H9 (cell line): ENCODE data around the gene CCDC122. TPM values are rescaled to one million over a fixed set of nuclear protein-coding genes. Genes with fewer than 3 reads are reported as not detected.

Source experiments
- DNase-seq: peaks from one replicate; pipeline ENCODE4 v3.0.0-alpha.2; 2017
- H2AFZ ChIP-seq: one replicate; pipeline ENCODE4 v1.6.1; 2013; ENCODE audit warnings: mild to moderate bottlenecking, low read length, control low read depth, moderate library complexity
- H2AK5ac ChIP-seq: 2 replicates; pipeline ENCODE4 v1.6.1; 2013; ENCODE audit warnings: low read length, control low read depth, mixed read lengths; ENCODE audit not compliant: insufficient read length
- H2BK120ac ChIP-seq: one replicate; pipeline ENCODE4 v1.6.1; 2013; ENCODE audit warnings: low read depth, mild to moderate bottlenecking, low read length, control low read depth, inconsistent platforms; ENCODE audit not compliant: poor library complexity, severe bottlenecking
- H2BK12ac ChIP-seq: 2 replicates; pipeline ENCODE4 v1.6.1; 2013; ENCODE audit warnings: low read length, control low read depth, mixed read lengths, low read depth; ENCODE audit not compliant: insufficient read length
- H2BK15ac ChIP-seq: 2 replicates; pipeline ENCODE4 v1.6.1; 2013; ENCODE audit warnings: low read depth, low read length, control low read depth
- H2BK20ac ChIP-seq: one replicate; pipeline ENCODE4 v1.6.1; 2013; ENCODE audit warnings: low read depth, mild to moderate bottlenecking, low read length, control low read depth, inconsistent platforms; ENCODE audit not compliant: poor library complexity, severe bottlenecking
- H2BK5ac ChIP-seq: 2 replicates; pipeline ENCODE4 v1.6.1; 2013; ENCODE audit warnings: low read length, control low read depth, mixed read lengths; ENCODE audit not compliant: insufficient read length
- H3K14ac ChIP-seq: 2 replicates; pipeline ENCODE4 v1.6.1; 2013; ENCODE audit warnings: low read length, control low read depth; ENCODE audit not compliant: insufficient read depth
- H3K18ac ChIP-seq: 2 replicates; pipeline ENCODE4 v1.6.1; 2013; ENCODE audit warnings: low read depth, mild to moderate bottlenecking, mixed read lengths, low read length, control low read depth; ENCODE audit not compliant: insufficient read length
- H3K23ac ChIP-seq: 2 replicates; pipeline ENCODE4 v1.6.1; 2013; ENCODE audit warnings: low read length, control low read depth, mixed read lengths, low read depth; ENCODE audit not compliant: insufficient read length
- H3K23me2 ChIP-seq: 2 replicates; pipeline ENCODE4 v1.6.1; 2013; ENCODE audit warnings: low read depth, mild to moderate bottlenecking, mixed read lengths, low read length, control low read depth; ENCODE audit not compliant: insufficient read length, poor library complexity, severe bottlenecking
- H3K27ac ChIP-seq: 2 replicates; pipeline ENCODE4 v1.5.1; 2013; ENCODE audit warnings: low read length, control low read depth, mixed read lengths, low read depth; ENCODE audit not compliant: insufficient read length
- H3K27me3 ChIP-seq: 2 replicates; pipeline ENCODE4 v1.6.1; 2013; ENCODE audit warnings: low read length, control low read depth, inconsistent platforms; ENCODE audit not compliant: insufficient read depth
- H3K4ac ChIP-seq: 2 replicates; pipeline ENCODE4 v1.6.1; 2013; ENCODE audit warnings: low read depth, mild to moderate bottlenecking, control low read depth, inconsistent platforms, low read length, moderate library complexity
- H3K4me1 ChIP-seq: 2 replicates; pipeline ENCODE4 v1.6.1; 2013; ENCODE audit warnings: low read length, control low read depth, inconsistent platforms; ENCODE audit not compliant: insufficient read depth
- H3K4me2 ChIP-seq: 2 replicates; pipeline ENCODE4 v1.6.1; 2013; ENCODE audit warnings: low read length, control low read depth, mixed read lengths; ENCODE audit not compliant: insufficient read length, insufficient read depth
- H3K56ac ChIP-seq: 2 replicates; pipeline ENCODE4 v1.6.1; 2013; ENCODE audit warnings: low read depth, mild to moderate bottlenecking, mixed read lengths, low read length, control low read depth; ENCODE audit not compliant: insufficient read length
- H3K79me1 ChIP-seq: 2 replicates; pipeline ENCODE4 v1.6.1; 2013; ENCODE audit warnings: low read depth, mild to moderate bottlenecking, moderate library complexity, low read length, control low read depth, inconsistent platforms; ENCODE audit not compliant: insufficient read depth, poor library complexity, severe bottlenecking
- H3K79me2 ChIP-seq: 2 replicates; pipeline ENCODE4 v1.6.1; 2013; ENCODE audit warnings: low read length, control low read depth, inconsistent platforms; ENCODE audit not compliant: insufficient read depth
- H3K9ac ChIP-seq: 2 replicates; pipeline ENCODE4 v1.6.1; 2013; ENCODE audit warnings: low read length, control low read depth, mixed read lengths; ENCODE audit not compliant: insufficient read length; ENCODE audit errors: extremely low read depth
- H3K9me3 ChIP-seq: one replicate; pipeline ENCODE4 v1.6.1; 2013; ENCODE audit warnings: low read depth, low read length, inconsistent platforms; ENCODE audit not compliant: control insufficient read depth
- H3T11ph ChIP-seq: one replicate; pipeline ENCODE4 v1.6.1; 2013; ENCODE audit warnings: mild to moderate bottlenecking, low read length, control low read depth, inconsistent platforms
- H4K20me1 ChIP-seq: one replicate; pipeline ENCODE4 v1.6.1; 2013; ENCODE audit not compliant: control insufficient read depth, insufficient read length, insufficient read depth
- H4K5ac ChIP-seq: 2 replicates; pipeline ENCODE4 v1.6.1; 2013; ENCODE audit warnings: low read depth, mild to moderate bottlenecking, mixed read lengths, low read length, control low read depth; ENCODE audit not compliant: insufficient read length
- H4K8ac ChIP-seq: replicated peaks from 2 replicates; pipeline ENCODE4 v1.6.1; 2013; ENCODE audit warnings: low read length, control low read depth, mixed read lengths, low read depth; ENCODE audit not compliant: insufficient read length
- H4K91ac ChIP-seq: 2 replicates; pipeline ENCODE4 v1.6.1; 2013; ENCODE audit warnings: low read depth, mild to moderate bottlenecking, moderate library complexity, mixed read lengths, low read length, control low read depth; ENCODE audit not compliant: insufficient read length
- H3K27ac Mint-ChIP-seq, 3 experiments: 2 replicates in 2 of 3; 3 replicates in 1 of 3; pipeline ENCODE4 v1.8.0; 2020 to 2021; ENCODE audit warnings: mixed read lengths in 3 of 3, mild to moderate bottlenecking in 1 of 3, moderate library complexity in 1 of 3
- H3K27me3 Mint-ChIP-seq: 2 replicates; pipeline ENCODE4 v1.8.0; 2021; ENCODE audit warnings: low read depth, mild to moderate bottlenecking, moderate library complexity, mixed read lengths
- H3K36me3 Mint-ChIP-seq, 3 experiments: 2 replicates in 2 of 3; 3 replicates in 1 of 3; pipeline ENCODE4 v1.8.0; 2020 to 2021; ENCODE audit warnings: low read depth in 3 of 3, mixed read lengths in 3 of 3; ENCODE audit not compliant: insufficient read depth in 1 of 3
- H3K4me1 Mint-ChIP-seq, 2 experiments: 2 replicates each; pipeline ENCODE4 v1.8.0; 2020; ENCODE audit warnings: mixed read lengths in 2 of 2
- H3K4me3 Mint-ChIP-seq, 2 experiments: 2 replicates in 1 of 2; 3 replicates in 1 of 2; pipeline ENCODE4 v1.8.0; 2020 to 2021; ENCODE audit warnings: mild to moderate bottlenecking in 2 of 2, mixed read lengths in 2 of 2, moderate library complexity in 1 of 2
- H3K9me3 Mint-ChIP-seq, 2 experiments: 2 replicates in 1 of 2; 3 replicates in 1 of 2; pipeline ENCODE4 v1.8.0; 2020; ENCODE audit warnings: mild to moderate bottlenecking in 2 of 2, mixed read lengths in 2 of 2, moderate library complexity in 1 of 2
- CTCF ChIP-seq: fragments of 200-600 bp; sonication (generic); conservative IDR thresholded peaks from 3 replicates; pipeline ENCODE4 v1.8.0; 2021; ENCODE audit warnings: antibody characterized with exemption, mild to moderate bottlenecking
- WGBS: extraction: QIAGEN DNeasy Blood & Tissue Kit; methylation state at CpG from one replicate; pipeline ENCODE4 v1.1.7; 2013; ENCODE audit warnings: missing lambda C conversion rate, low lambda C conversion rate, mixed read lengths; ENCODE audit not compliant: insufficient read length; ENCODE audit errors: extremely low coverage; 5-methylcytosine and 5-hydroxymethylcytosine counted together
- total RNA-seq: library from RNA; stranded (reverse); gene quantifications from 2 replicates; pipeline ENCODE4 v1.2.1, GENCODE V29; 2021

The CCDC122 gene
- total RNA-seq, 1 experiment from 2014 or later: 5.6 TPM

GRCh38 chr13:43804461-43805070 lies 75.0 kb downstream of the CCDC122 start:
- H2AK5ac ChIP-seq: no peak overlapping the region
- no peak overlapping the region for H3K56ac ChIP-seq
- no peak overlapping the region for H3K4ac ChIP-seq
- H3K9me3 Mint-ChIP-seq: no peaks in the 10 kb centered on the region; a peak in 1 of 5 replicates
- H3K4me2 ChIP-seq: no peak overlapping the region
- H4K8ac ChIP-seq: no peak overlapping the region
- no peak overlapping the region for H3T11ph ChIP-seq
- H3K4me3 Mint-ChIP-seq: no peak overlapping the region
- peak; percentile 77 for TF ChIP-seq CTCF
- no peak overlapping the region for H2BK5ac ChIP-seq
- no peak overlapping the region for H2BK20ac ChIP-seq
- H3K4me1 ChIP-seq: peaks cover 7% of the 10 kb centered on the region; the same call in 1 of the 2 replicates
- H3K14ac ChIP-seq: no peak overlapping the region
- no peak overlapping the region for H3K23ac ChIP-seq
- no peak overlapping the region for H2AFZ ChIP-seq
- H3K79me2 ChIP-seq: no peaks in the 10 kb centered on the region
- no peak for DNase-seq
- no peak overlapping the region for H2BK15ac ChIP-seq
- no peak overlapping the region for H4K91ac ChIP-seq
- no peaks in the 10 kb centered on the region for H3K9me3 ChIP-seq
- no peak overlapping the region for H3K9ac ChIP-seq
- no peak overlapping the region for H4K5ac ChIP-seq
- no peaks in the 10 kb centered on the region for H3K27me3 ChIP-seq
- no peak overlapping the region for H3K18ac ChIP-seq
- no peak overlapping the region for H2BK120ac ChIP-seq
- peaks cover 2% of the 10 kb centered on the region; the same call in 1 of the 2 replicates for H3K27me3 Mint-ChIP-seq
- no peak overlapping the region for H3K27ac ChIP-seq
- H3K36me3 Mint-ChIP-seq: no peaks in the 10 kb centered on the region; a peak in 1 of 7 replicates
- 0 out of 7 replicates have a peak overlapping the region, but pooled peaks of 1 of the 3 experiments have one; percentile 53 for H3K27ac Mint-ChIP-seq
- no peak overlapping the region for H2BK12ac ChIP-seq
- WGBS: no CpG with 5 or more reads among the region's 5 CpGs
- H3K23me2 ChIP-seq: no peaks in the 10 kb centered on the region
- peaks cover 19 to 28% of the 10 kb centered on the region in 2 experiments for H3K4me1 Mint-ChIP-seq
- no peaks in the 10 kb centered on the region for H3K79me1 ChIP-seq
- no peaks in the 10 kb centered on the region for H4K20me1 ChIP-seq
